IMR-90 (cell line): ENCODE results near the gene SMIM12. TPM values are rescaled to one million over a fixed set of nuclear protein-coding genes. Genes with fewer than 3 reads are reported as not detected.
"Not testable (repeated sequence)": the region's sequence is repeated elsewhere in the genome, so short reads cannot be mapped to it uniquely, and the experiment has no call there.

ENCODE experiments used
- ATAC-seq: fragments of 200-7000 bp; cut with Tn5 transposase; 2 replicates; pipeline ENCODE4 v1.9.1; 2020; ENCODE audit warnings: low read depth, mild to moderate bottlenecking, moderate library complexity
- BruUV-seq: library from RNA; stranded (reverse); fragments of 400-500 nt; replicated peaks from 2 replicates; lab custom pipeline; 2021; lab: Mats Ljungman, UMichigan
- CTCF ChIA-PET: fragments of 300-600 bp; formaldehyde crosslinking; extraction: SDS; loops from one replicate; lab custom pipeline; 2021; ENCODE audit warnings: antibody characterized with exemption; lab: Yijun Ruan, JAX
- POLR2A ChIA-PET: fragments of 300-600 bp; sonication (Branson Sonifier 250); formaldehyde crosslinking; loops from one replicate; lab custom pipeline; 2022; ENCODE audit warnings: antibody characterized with exemption; ENCODE audit not compliant: unreplicated experiment; lab: Charles Lee
- DNase-seq: peaks from one replicate; pipeline ENCODE4 v3.0.0; 2013
- H2AFZ ChIP-seq: replicated peaks from 2 replicates; pipeline ENCODE3; 2013; ENCODE audit warnings: low read length, mild to moderate bottlenecking; ENCODE audit not compliant: poor library complexity
- H2AK5ac ChIP-seq: 2 replicates; pipeline ENCODE4 v1.6.1; 2013; ENCODE audit warnings: low read depth, low read length, inconsistent platforms
- H2AK9ac ChIP-seq: replicated peaks from 2 replicates; pipeline ENCODE3; 2013; ENCODE audit warnings: mild to moderate bottlenecking, low read depth, low read length, moderate library complexity; ENCODE audit not compliant: poor library complexity
- H2BK120ac ChIP-seq: 2 replicates; pipeline ENCODE4 v1.6.1; 2013; ENCODE audit warnings: low read depth, low read length, inconsistent platforms
- H2BK15ac ChIP-seq: 3 replicates; pipeline ENCODE4 v1.6.1; 2013; ENCODE audit warnings: low read depth, low read length, inconsistent platforms
- H2BK20ac ChIP-seq: 2 replicates; pipeline ENCODE4 v1.6.1; 2013; ENCODE audit warnings: low read depth, mild to moderate bottlenecking, inconsistent platforms, low read length, moderate library complexity
- H2BK5ac ChIP-seq: 2 replicates; pipeline ENCODE4 v1.6.1; 2013; ENCODE audit warnings: mild to moderate bottlenecking, low read depth, low read length, inconsistent platforms; ENCODE audit not compliant: poor library complexity, severe bottlenecking
- H3K14ac ChIP-seq: replicated peaks from 2 replicates; pipeline ENCODE4 v1.6.1; 2013; ENCODE audit warnings: low read depth, low read length, inconsistent platforms
- H3K18ac ChIP-seq: 2 replicates; pipeline ENCODE4 v1.6.1; 2013; ENCODE audit warnings: low read depth, low read length, control low read depth
- H3K23ac ChIP-seq: 2 replicates; pipeline ENCODE4 v1.6.1; 2013; ENCODE audit warnings: low read depth, low read length, inconsistent platforms
- H3K27ac ChIP-seq: 2 replicates; pipeline ENCODE4 v1.5.1; 2013; ENCODE audit warnings: mild to moderate bottlenecking, control low read depth, low read length; ENCODE audit not compliant: insufficient read depth
- H3K27me3 ChIP-seq: 2 replicates; pipeline ENCODE4 v1.6.1; 2013; ENCODE audit warnings: low read length; ENCODE audit not compliant: control insufficient read depth, insufficient read depth
- H3K36me3 ChIP-seq: 2 replicates; pipeline ENCODE4 v1.6.1; 2013; ENCODE audit warnings: low read length, mixed read lengths; ENCODE audit not compliant: control insufficient read depth, insufficient read depth
- H3K4ac ChIP-seq: 2 replicates; pipeline ENCODE4 v1.6.1; 2013; ENCODE audit warnings: low read depth, low read length, inconsistent platforms
- H3K4me1 ChIP-seq: 2 replicates; pipeline ENCODE4 v1.6.1; 2013; ENCODE audit warnings: low read length, mixed read lengths; ENCODE audit not compliant: control insufficient read depth, insufficient read depth
- H3K4me2 ChIP-seq: 2 replicates; pipeline ENCODE4 v1.6.1; 2013; ENCODE audit warnings: low read depth, mild to moderate bottlenecking, control low read depth, low read length, moderate library complexity
- H3K4me3 ChIP-seq: 2 replicates; pipeline ENCODE4 v1.5.1; 2013; ENCODE audit warnings: low read depth, mild to moderate bottlenecking, control low read depth, low read length, moderate library complexity; ENCODE audit not compliant: insufficient read depth
- H3K56ac ChIP-seq: 2 replicates; pipeline ENCODE4 v1.6.1; 2013; ENCODE audit warnings: low read length, inconsistent platforms; ENCODE audit not compliant: insufficient read depth; ENCODE audit errors: extremely low read depth
- H3K79me1 ChIP-seq, 2 experiments: 2 replicates each; pipeline ENCODE4 v1.6.1; 2013; ENCODE audit warnings: low read length in 2 of 2, inconsistent platforms in 1 of 2, low read depth in 1 of 2
- H3K9ac ChIP-seq: 2 replicates; pipeline ENCODE4 v1.6.1; 2013; ENCODE audit warnings: low read depth, low read length, control low read depth
- H3K9me1 ChIP-seq: 2 replicates; pipeline ENCODE4 v1.6.1; 2013; ENCODE audit warnings: low read length, inconsistent platforms; ENCODE audit not compliant: insufficient read depth
- H3K9me3 ChIP-seq: 2 replicates; pipeline ENCODE4 v1.6.1; 2013; ENCODE audit warnings: low read length; ENCODE audit not compliant: control insufficient read depth, insufficient read depth
- H4K20me1 ChIP-seq: 2 replicates; pipeline ENCODE4 v1.6.1; 2013; ENCODE audit warnings: low read length, inconsistent platforms; ENCODE audit not compliant: insufficient read depth
- H4K5ac ChIP-seq: 2 replicates; pipeline ENCODE4 v1.6.1; 2013; ENCODE audit warnings: mild to moderate bottlenecking, low read depth, low read length, control low read depth
- H4K8ac ChIP-seq, 2 experiments: 2 replicates each; pipeline ENCODE4 v1.6.1; 2013; ENCODE audit warnings: low read depth in 2 of 2, low read length in 2 of 2, control low read depth in 1 of 2, inconsistent platforms in 1 of 2
- H4K91ac ChIP-seq: 2 replicates; pipeline ENCODE4 v1.6.1; 2013; ENCODE audit warnings: low read depth, low read length, inconsistent platforms; ENCODE audit not compliant: insufficient read depth
- MAZ ChIP-seq: IDR thresholded peaks from 2 replicates; pipeline ENCODE4 v1.6.1; 2012; ENCODE audit warnings: low read depth, mild to moderate bottlenecking, low read length, improper control_type of control experiment, moderate library complexity, borderline replicate concordance
- NFE2L2 ChIP-seq: fragments of 150-350 bp; IDR thresholded peaks from 2 replicates; pipeline ENCODE4 v1.6.1; 2016; ENCODE audit warnings: low read depth, mild to moderate bottlenecking, low read length
- RAD21 ChIP-seq: IDR thresholded peaks from 2 replicates; pipeline ENCODE4 v1.6.1; 2012; ENCODE audit warnings: low read length, improper control_type of control experiment
- WGBS, 2 experiments: methylation state at CpG; one replicate each; pipeline versions ENCODE4 v1.1.5 to v1.1.7; 2013; ENCODE audit warnings: missing lambda C conversion rate in 2 of 2; ENCODE audit not compliant: insufficient read length in 1 of 2; ENCODE audit errors: extremely low coverage in 2 of 2; 5-methylcytosine and 5-hydroxymethylcytosine counted together
- dilution Hi-C: fragments of 300-500 bp; cut with HindIII; formaldehyde crosslinking; loops from one replicate; pipeline ENCODE4 v1.14.3; 2018; ENCODE audit warnings: low sequenced_read_pairs; ENCODE audit not compliant: unreplicated experiment
- in situ Hi-C: fragments of 300-500 bp; cut with MboI; formaldehyde crosslinking; loops from 3 replicates; pipeline ENCODE4 v1.14.3; 2019; ENCODE audit warnings: low sequenced_read_pairs, inconsistent platforms, mixed read lengths
- intact Hi-C: fragments of 100-400 bp; cut with micrococcal nuclease; formaldehyde crosslinking; loops from 2 replicates; pipeline ENCODE4 v1.10.0; 2022
- polyA plus RNA-seq, 3 experiments: library from polyadenylated mRNA; depleted of rRNA; stranded (reverse); fragments of >200 nt; gene quantifications; 2 replicates each; pipeline ENCODE4 v1.2.3, GENCODE V29; 2012; ENCODE audit warnings: low replicate concordance in 1 of 3
- total RNA-seq: library from RNA; depleted of rRNA; stranded (reverse); fragments of >200 nt; gene quantifications from 2 replicates; pipeline ENCODE4 v1.2.3, GENCODE V29; 2012

SMIM12 gene
- total and polyA plus RNA-seq, 2 of the 4 experiments (the other 2 are of a cell fraction) = 31.9 to 44.4 TPM

DNA sequence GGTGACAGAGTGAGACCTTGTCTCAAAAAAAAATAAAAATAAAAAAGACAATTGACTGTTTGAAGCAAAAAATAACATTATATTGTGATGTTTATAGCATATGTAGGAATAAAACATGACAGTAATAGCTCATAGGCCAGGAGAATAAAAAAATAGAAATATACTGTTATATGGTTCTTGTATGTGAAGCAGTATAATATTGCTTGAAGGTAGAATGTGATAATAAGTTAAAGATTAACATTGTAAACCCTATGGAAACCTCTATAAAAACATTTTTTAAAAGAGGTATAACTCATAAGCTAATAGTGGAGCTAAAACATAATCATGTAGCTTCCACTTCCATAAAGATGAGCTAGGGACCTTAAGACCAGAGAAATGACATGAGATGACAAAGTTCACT is 43.2 kb downstream of the SMIM12 start:
- no peaks in the 10 kb centered on the region for H3K9me3 ChIP-seq
- CTCF ChIA-PET = interaction anchor here (1.0 kb wide), 1 partner anchor 37 kb away, joined by 3 read pairs; no protein-coding TSS in a partner anchor
- H3K27ac ChIP-seq = no peak overlapping the region
- H3K4ac ChIP-seq = no peak overlapping the region
- no peaks in the 10 kb centered on the region for H3K36me3 ChIP-seq
- H3K56ac ChIP-seq = no peak overlapping the region
- TF ChIP-seq MAZ (no peak), RAD21 (no peak), NFE2L2 (no peak)
- no peak overlapping the region for H4K8ac ChIP-seq
- H3K18ac ChIP-seq = no peak overlapping the region
- H2BK5ac ChIP-seq = no peak overlapping the region
- H4K5ac ChIP-seq = no peak overlapping the region
- intact Hi-C loops = no loop called here
- no peaks in the 10 kb centered on the region for H3K9me1 ChIP-seq
- no peak overlapping the region for H3K9ac ChIP-seq
- no peak overlapping the region for H2AK9ac ChIP-seq
- H4K20me1 ChIP-seq = no peaks in the 10 kb centered on the region
- POLR2A ChIA-PET = no interaction called here
- in situ Hi-C loops = no loop called here
- H3K27me3 ChIP-seq = no peaks in the 10 kb centered on the region
- H2AFZ ChIP-seq = no peak overlapping the region
- H2BK15ac ChIP-seq = no peak overlapping the region
- no peak overlapping the region for H3K14ac ChIP-seq
- H3K23ac ChIP-seq = no peak overlapping the region
- no peak for ATAC-seq
- no peaks in the 10 kb centered on the region for H3K4me1 ChIP-seq
- no peak for DNase-seq
- H3K79me1 ChIP-seq = no peaks in the 10 kb centered on the region
- BruUV-seq = no TSS peak
- dilution Hi-C loops = no loop called here
- no peak overlapping the region for H4K91ac ChIP-seq
- H2BK20ac ChIP-seq = no peak overlapping the region
- no peak overlapping the region for H3K4me2 ChIP-seq
- no peak overlapping the region for H3K4me3 ChIP-seq
- H2BK120ac ChIP-seq = no peak overlapping the region
- no peak overlapping the region for H2AK5ac ChIP-seq

DNA sequence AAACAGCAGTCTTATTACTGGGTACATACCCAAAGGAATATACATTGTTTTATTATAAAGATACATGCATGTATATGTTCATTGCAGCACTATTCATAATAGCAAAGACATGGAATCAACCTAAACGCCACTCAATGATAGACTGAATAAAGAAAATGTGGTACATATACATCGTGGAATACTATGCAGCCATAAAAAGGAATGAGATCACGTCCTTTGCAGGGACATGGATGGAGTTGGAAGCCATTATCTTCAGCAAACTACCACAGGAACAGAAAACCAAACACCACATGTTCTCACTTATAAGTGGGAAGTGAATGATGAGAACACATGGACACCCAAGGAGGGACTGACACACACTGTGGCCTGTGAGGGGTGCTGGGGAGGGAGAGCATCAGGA is 48.8 kb downstream of the SMIM12 start:
- H3K36me3 ChIP-seq, H4K91ac ChIP-seq, H2AK9ac ChIP-seq, BruUV-seq, H3K27me3 ChIP-seq, H3K23ac ChIP-seq, H4K8ac ChIP-seq, H2BK20ac ChIP-seq, H3K4me1 ChIP-seq, H3K4me2 ChIP-seq, H3K4ac ChIP-seq, H3K79me1 ChIP-seq, POLR2A ChIA-PET, H2BK5ac ChIP-seq, H2BK15ac ChIP-seq, H2AFZ ChIP-seq, H4K5ac ChIP-seq, DNase-seq, H3K14ac ChIP-seq, in situ Hi-C loops, H3K27ac ChIP-seq, H2AK5ac ChIP-seq, ATAC-seq, H2BK120ac ChIP-seq, H3K9me3 ChIP-seq, H3K56ac ChIP-seq, H3K9me1 ChIP-seq, H3K18ac ChIP-seq, H4K20me1 ChIP-seq, H3K4me3 ChIP-seq, dilution Hi-C loops, H3K9ac ChIP-seq, intact Hi-C loops, CTCF ChIA-PET: not testable (repeated sequence)
- no CpG with 5 or more reads among the region's 3 CpGs for WGBS, 2 experiments
